Measurements from ENCODE around the gene ANTXR2.

GRCh38 chr4:79865201-79865597, 207.8 kb downstream of the ANTXR2 start:
- no peak for TF ChIP-seq CTCF (IDR thresholded peaks at IDR 0.05; ENCODE audit: low read length)
- no peak for TF ChIP-seq EZH2 (optimal IDR thresholded peaks at IDR 0.05; ENCODE audit: low read depth, low read length)

Data from MM.1S (cell line).